HCT116 (cell line): Measurements from ENCODE around the gene PLEKHO1. TPM values are rescaled to one million over a fixed set of nuclear protein-coding genes. Genes with fewer than 3 reads are reported as not detected.

Experiments
- ATAC-seq: fragments of 200-7000 bp; cut with Tn5 transposase; 2 replicates; pipeline ENCODE4 v1.9.1; 2020; ENCODE audit warnings: mild to moderate bottlenecking, moderate library complexity
- BruUV-seq: library from RNA; stranded (reverse); fragments of 400-500 nt; replicated peaks from 2 replicates; lab custom pipeline; 2021; lab: Mats Ljungman, UMichigan
- CTCF ChIA-PET: fragments of 300-600 bp; sonication (Branson Sonifier 250); formaldehyde crosslinking; loops from one replicate; lab custom pipeline; 2021; ENCODE audit warnings: antibody characterized with exemption; lab: Charles Lee
- POLR2A ChIA-PET: fragments of 300-600, 350-600 bp; sonication (Branson Sonifier 250); formaldehyde crosslinking; loops from one replicate; lab custom pipeline; 2021; ENCODE audit warnings: antibody characterized with exemption; lab: Charles Lee
- RAD21 ChIA-PET, 2 experiments: fragments of 300-600 bp; sonication (Branson Sonifier 250); formaldehyde crosslinking; loops; one replicate each; lab custom pipeline; 2023; ENCODE audit warnings: low total read pairs in 2 of 2; ENCODE audit not compliant: uncharacterized antibody in 2 of 2, unreplicated experiment in 2 of 2, low non-redundant PET in 1 of 2; lab: Charles Lee
- DNase-seq: peaks from one replicate; pipeline ENCODE4 v3.0.0-alpha.2; 2010; ENCODE audit warnings: low read depth, low spot score
- H2AFZ ChIP-seq: fragments of 200-600 bp; shearing (Covaris generic), sonication (generic); 2 replicates; pipeline ENCODE4 v1.6.1; 2017; ENCODE audit warnings: low read depth, mixed run types, mixed read lengths, antibody characterized with exemption, low read length; ENCODE audit not compliant: poor library complexity, severe bottlenecking
- H3K27ac ChIP-seq: 2 replicates; pipeline ENCODE4 v1.5.1; 2012; ENCODE audit warnings: low read depth, low read length
- H3K27me3 ChIP-seq: fragments of 200-600 bp; sonication (generic); 2 replicates; pipeline ENCODE4 v1.6.1; 2016; ENCODE audit warnings: mixed run types, low read length, mixed read lengths; ENCODE audit not compliant: insufficient read depth
- H3K36me3 ChIP-seq, 2 experiments: fragments of 200-500 bp in 1 of 2; fragments of 200-600 bp in 1 of 2; sonication (Bioruptor generic) in 1 of 2; sonication (generic) in 1 of 2; 2 replicates each; pipeline versions ENCODE4 v1.5.1 to v1.6.1; 2014 to 2016; ENCODE audit warnings: low read length in 2 of 2, inconsistent platforms in 1 of 2, mixed read lengths in 1 of 2, mixed run types in 1 of 2; ENCODE audit not compliant: insufficient read depth in 2 of 2, control insufficient read depth in 1 of 2
- H3K4me1 ChIP-seq, 2 experiments: fragments of 200-600 bp in 1 of 2; sonication (generic) in 1 of 2; 2 replicates each; pipeline versions ENCODE4 v1.5.1 to v1.6.1; 2012 to 2017; ENCODE audit warnings: low read length in 2 of 2, inconsistent platforms in 1 of 2, mild to moderate bottlenecking in 1 of 2, mixed read lengths in 1 of 2, mixed run types in 1 of 2, moderate library complexity in 1 of 2; ENCODE audit not compliant: insufficient read depth in 2 of 2, control insufficient read depth in 1 of 2
- H3K4me2 ChIP-seq: fragments of 200-600 bp; sonication (generic); 2 replicates; pipeline ENCODE4 v1.6.1; 2017; ENCODE audit warnings: mixed run types, low read length, mixed read lengths
- H3K4me3 ChIP-seq, 2 experiments: fragments of 200-600 bp in 1 of 2; sonication (generic) in 1 of 2; replicated peaks in 1 of 2; 2 replicates each; pipeline ENCODE4 v1.5.1; 2011 to 2016; ENCODE audit warnings: low read length in 2 of 2, control low read depth in 1 of 2, low read depth in 1 of 2, mild to moderate bottlenecking in 1 of 2, mixed read lengths in 1 of 2, mixed run types in 1 of 2
- H3K79me2 ChIP-seq: fragments of 200-600 bp; sonication (generic); 2 replicates; pipeline ENCODE4 v1.6.1; 2017; ENCODE audit warnings: mild to moderate bottlenecking, mixed run types, low read length, moderate library complexity, mixed read lengths; ENCODE audit not compliant: insufficient read depth
- H3K9ac ChIP-seq: fragments of 200-600 bp; sonication (generic); 2 replicates; pipeline ENCODE4 v1.6.1; 2016; ENCODE audit warnings: low read length, mixed read lengths
- H3K9me2 ChIP-seq: fragments of 200-600 bp; sonication (generic), shearing (Covaris generic); 2 replicates; pipeline ENCODE4 v1.6.1; 2017; ENCODE audit warnings: mixed run types, mild to moderate bottlenecking, moderate library complexity; ENCODE audit not compliant: insufficient read depth
- H3K9me3 ChIP-seq, 2 experiments: fragments of 200-500 bp in 1 of 2; fragments of 200-600 bp in 1 of 2; sonication (Bioruptor generic) in 1 of 2; sonication (generic) in 1 of 2; 2 replicates each; pipeline ENCODE4 v1.6.1; 2014 to 2017; ENCODE audit warnings: low read length in 2 of 2, mixed read lengths in 2 of 2, inconsistent platforms in 1 of 2, low read depth in 1 of 2, mild to moderate bottlenecking in 1 of 2, mixed run types in 1 of 2, moderate library complexity in 1 of 2; ENCODE audit not compliant: control insufficient read depth in 1 of 2, insufficient read depth in 1 of 2
- H4K20me1 ChIP-seq: fragments of 200-600 bp; sonication (generic), shearing (Covaris generic); 2 replicates; pipeline ENCODE4 v1.6.1; 2017; ENCODE audit warnings: mixed run types, mild to moderate bottlenecking, moderate library complexity; ENCODE audit not compliant: insufficient read depth
- CBX3 ChIP-seq: IDR thresholded peaks from 2 replicates; pipeline ENCODE4 v1.6.1; 2012; ENCODE audit warnings: low read depth
- CTCF ChIP-seq, 3 experiments: fragments of 200-600 bp in 1 of 3; sonication (generic) in 1 of 3; IDR thresholded peaks in 2 of 3; conservative IDR thresholded peaks in 1 of 3; 2 replicates each; pipeline ENCODE4 v1.5.1; 2012 to 2017; ENCODE audit warnings: low read depth in 2 of 3, low read length in 2 of 3, antibody characterized with exemption in 1 of 3, borderline replicate concordance in 1 of 3, control low read depth in 1 of 3, mild to moderate bottlenecking in 1 of 3, mixed read lengths in 1 of 3, mixed run types in 1 of 3, moderate library complexity in 1 of 3; ENCODE audit not compliant: insufficient read depth in 1 of 3
- EGR1 ChIP-seq: IDR thresholded peaks from 2 replicates; pipeline ENCODE4 v1.6.1; 2012; ENCODE audit warnings: low read depth
- EZH2 ChIP-seq: fragments of 200-600 bp; sonication (generic); IDR thresholded peaks from 2 replicates; pipeline ENCODE4 v1.6.1; 2017; ENCODE audit warnings: antibody characterized with exemption, mixed run types
- EZH2phosphoT487 ChIP-seq: fragments of 200-600 bp; IDR thresholded peaks from 2 replicates; pipeline ENCODE4 v1.6.1; 2018; ENCODE audit warnings: antibody characterized with exemption, borderline replicate concordance
- JUND ChIP-seq: IDR thresholded peaks from 2 replicates; pipeline ENCODE4 v1.6.1; 2012
- MAX ChIP-seq: IDR thresholded peaks from 2 replicates; pipeline ENCODE4 v1.6.1; 2012
- POLR2A ChIP-seq: IDR thresholded peaks from 2 replicates; pipeline ENCODE4 v1.7.0; 2011; ENCODE audit warnings: borderline replicate concordance; ENCODE audit not compliant: insufficient read depth, insufficient read length; ENCODE audit errors: extremely low read depth
- RAD21 ChIP-seq: IDR thresholded peaks from 2 replicates; pipeline ENCODE4 v1.6.1; 2012; ENCODE audit warnings: low read depth, mild to moderate bottlenecking
- SIN3A ChIP-seq: IDR thresholded peaks from 2 replicates; pipeline ENCODE4 v1.6.1; 2012; ENCODE audit warnings: low read depth
- SP1 ChIP-seq: IDR thresholded peaks from 2 replicates; pipeline ENCODE4 v1.6.1; 2012; ENCODE audit warnings: low read depth
- SRF ChIP-seq: IDR thresholded peaks from 2 replicates; pipeline ENCODE4 v1.6.1; 2012; ENCODE audit warnings: low read depth
- TCF7L2 ChIP-seq: IDR thresholded peaks from 2 replicates; pipeline ENCODE4 v1.7.0; 2011; ENCODE audit warnings: borderline replicate concordance, inconsistent platforms; ENCODE audit not compliant: insufficient read depth, insufficient read length; ENCODE audit errors: extremely low read depth
- YY1 ChIP-seq: IDR thresholded peaks from 2 replicates; pipeline ENCODE4 v1.6.1; 2011; ENCODE audit warnings: low read length, low read depth, moderate library complexity, mild to moderate bottlenecking; ENCODE audit not compliant: insufficient replicate concordance; ENCODE audit errors: extremely low read depth
- ZBTB33 ChIP-seq: IDR thresholded peaks from 2 replicates; pipeline ENCODE4 v1.6.1; 2011; ENCODE audit warnings: mild to moderate bottlenecking, low read length, moderate library complexity; ENCODE audit not compliant: insufficient replicate concordance; ENCODE audit errors: extremely low read depth
- ZFX ChIP-seq: fragments of 450-650 bp; IDR thresholded peaks from 2 replicates; pipeline ENCODE4 v1.6.1; 2017
- ZNF274 ChIP-seq: fragments of 200-500 bp; sonication (Bioruptor generic); IDR thresholded peaks from 2 replicates; pipeline ENCODE4 v1.6.1; 2014; ENCODE audit warnings: mild to moderate bottlenecking, low read depth, low read length, inconsistent platforms
- intact Hi-C: fragments of 100-400 bp; cut with micrococcal nuclease; formaldehyde crosslinking; loops from 2 replicates; pipeline ENCODE4 v1.10.0; 2022
- total RNA-seq: library from RNA; stranded (reverse); gene quantifications from one replicate; pipeline ENCODE4 v1.2.1, GENCODE V29; 2021; ENCODE audit not compliant: unreplicated experiment
- TF ChIP-seq, protein P1 (sequence below): IDR thresholded peaks from 2 replicates; pipeline ENCODE4 v1.6.1; 2012; ENCODE audit warnings: low read depth
- TF ChIP-seq, protein P2 (sequence below): IDR thresholded peaks from 2 replicates; pipeline ENCODE4 v1.6.1; 2012

Gene PLEKHO1
- total RNA-seq, 1 experiment from 2014 or later, result 6.9 TPM

- POLR2A ChIA-PET, result no interaction called here
- Histone ChIP-seq H3K79me2 (no peaks in the 10 kb centered on the region), H3K36me3 (no peaks in the 10 kb centered on the region), H3K4me3 (no peak overlapping the region), H3K9me2 (no peaks in the 10 kb centered on the region), H3K27me3 (no peaks in the 10 kb centered on the region), H3K27ac (no peak overlapping the region), H3K9ac (no peak overlapping the region), H4K20me1 (no peaks in the 10 kb centered on the region), H3K4me1 (peaks cover 0 to 5% of the 10 kb centered on the region in 2 experiments; a peak in 2 of 4 replicates), H2AFZ (no peak overlapping the region), H3K9me3 (no peaks in the 10 kb centered on the region), H3K4me2 (no peak overlapping the region)
- ATAC-seq (no peak), DNase-seq (no peak)
- CTCF ChIA-PET, result no interaction called here
- TF ChIP-seq CTCF (IDR thresholded peaks at IDR 0.05 in 2 of 3, conservative IDR thresholded peaks at IDR 0.05 in 1 of 3; ENCODE audit: borderline replicate concordance in 1 of 3, insufficient read depth in 1 of 3, low read depth in 2 of 3, low read length in 2 of 3) (no peak), SIN3A (no peak), ZNF274 (no peak), SRF (no peak), SP1 (no peak), RAD21 (no peak), EGR1 (no peak), YY1 (no peak), POLR2A (no peak), ZBTB33 (no peak), EZH2 (no peak), ZFX (no peak), MAX (no peak), EZH2phosphoT487 (no peak), CBX3 (no peak), JUND (no peak), TCF7L2 (no peak)
- TF ChIP-seq, protein P1, sequence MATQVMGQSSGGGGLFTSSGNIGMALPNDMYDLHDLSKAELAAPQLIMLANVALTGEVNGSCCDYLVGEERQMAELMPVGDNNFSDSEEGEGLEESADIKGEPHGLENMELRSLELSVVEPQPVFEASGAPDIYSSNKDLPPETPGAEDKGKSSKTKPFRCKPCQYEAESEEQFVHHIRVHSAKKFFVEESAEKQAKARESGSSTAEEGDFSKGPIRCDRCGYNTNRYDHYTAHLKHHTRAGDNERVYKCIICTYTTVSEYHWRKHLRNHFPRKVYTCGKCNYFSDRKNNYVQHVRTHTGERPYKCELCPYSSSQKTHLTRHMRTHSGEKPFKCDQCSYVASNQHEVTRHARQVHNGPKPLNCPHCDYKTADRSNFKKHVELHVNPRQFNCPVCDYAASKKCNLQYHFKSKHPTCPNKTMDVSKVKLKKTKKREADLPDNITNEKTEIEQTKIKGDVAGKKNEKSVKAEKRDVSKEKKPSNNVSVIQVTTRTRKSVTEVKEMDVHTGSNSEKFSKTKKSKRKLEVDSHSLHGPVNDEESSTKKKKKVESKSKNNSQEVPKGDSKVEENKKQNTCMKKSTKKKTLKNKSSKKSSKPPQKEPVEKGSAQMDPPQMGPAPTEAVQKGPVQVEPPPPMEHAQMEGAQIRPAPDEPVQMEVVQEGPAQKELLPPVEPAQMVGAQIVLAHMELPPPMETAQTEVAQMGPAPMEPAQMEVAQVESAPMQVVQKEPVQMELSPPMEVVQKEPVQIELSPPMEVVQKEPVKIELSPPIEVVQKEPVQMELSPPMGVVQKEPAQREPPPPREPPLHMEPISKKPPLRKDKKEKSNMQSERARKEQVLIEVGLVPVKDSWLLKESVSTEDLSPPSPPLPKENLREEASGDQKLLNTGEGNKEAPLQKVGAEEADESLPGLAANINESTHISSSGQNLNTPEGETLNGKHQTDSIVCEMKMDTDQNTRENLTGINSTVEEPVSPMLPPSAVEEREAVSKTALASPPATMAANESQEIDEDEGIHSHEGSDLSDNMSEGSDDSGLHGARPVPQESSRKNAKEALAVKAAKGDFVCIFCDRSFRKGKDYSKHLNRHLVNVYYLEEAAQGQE, result no peak
- TF ChIP-seq, protein P2, sequence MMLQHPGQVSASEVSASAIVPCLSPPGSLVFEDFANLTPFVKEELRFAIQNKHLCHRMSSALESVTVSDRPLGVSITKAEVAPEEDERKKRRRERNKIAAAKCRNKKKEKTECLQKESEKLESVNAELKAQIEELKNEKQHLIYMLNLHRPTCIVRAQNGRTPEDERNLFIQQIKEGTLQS, result no peak
- intact Hi-C loops, result no loop called here
- BruUV-seq, result no TSS peak
- RAD21 ChIA-PET, result no interaction called here
These were observed 28.4 kb upstream of the PLEKHO1 start for GRCh38 chr1:150121236-150121862.
